Coronary artery (tissue), 2 donors: Measurements from ENCODE around the gene SMAP1.

Source experiments
- DNase-seq: peaks from one replicate; pipeline ENCODE4 v3.0.0-alpha.2; 2017; ENCODE audit warnings: low spot score
- H3K27ac ChIP-seq, 2 donors: fragments of 200-600 bp; sonication (generic); one replicate each; pipeline ENCODE4 v1.5.1; 2016 to 2019
- H3K4me3 ChIP-seq: fragments of 200-600 bp; sonication (generic); 2 replicates; pipeline ENCODE4 v1.5.1; 2016; ENCODE audit warnings: mild to moderate bottlenecking, moderate library complexity
- TF ChIP-seq, protein P1 (sequence below): fragments of 200-600 bp; sonication (generic); IDR thresholded peaks from one replicate; pipeline ENCODE4 v1.5.1; 2019; ENCODE audit warnings: antibody characterized with exemption

SMAP1 gene

DNA sequence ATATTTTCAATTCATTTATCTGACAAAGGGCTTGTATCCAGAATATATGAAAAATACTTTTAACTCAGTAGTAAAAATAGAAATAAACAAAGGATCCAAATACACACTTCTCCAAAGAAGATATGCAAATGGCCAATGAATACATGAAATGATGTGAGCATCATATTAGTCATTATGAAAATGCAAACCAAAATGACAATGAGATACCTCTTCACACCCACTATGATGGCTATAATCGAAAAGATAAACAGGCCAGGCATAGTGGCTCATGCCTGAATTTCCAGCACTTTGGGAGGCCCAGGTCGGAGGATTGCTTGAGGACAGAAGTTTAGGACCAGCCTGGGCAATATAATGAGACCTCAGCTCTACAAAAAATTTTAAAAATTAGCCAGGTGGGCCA is 33.8 kb upstream of the SMAP1 start:
- no peak for DNase-seq
- TF ChIP-seq, protein P1, sequence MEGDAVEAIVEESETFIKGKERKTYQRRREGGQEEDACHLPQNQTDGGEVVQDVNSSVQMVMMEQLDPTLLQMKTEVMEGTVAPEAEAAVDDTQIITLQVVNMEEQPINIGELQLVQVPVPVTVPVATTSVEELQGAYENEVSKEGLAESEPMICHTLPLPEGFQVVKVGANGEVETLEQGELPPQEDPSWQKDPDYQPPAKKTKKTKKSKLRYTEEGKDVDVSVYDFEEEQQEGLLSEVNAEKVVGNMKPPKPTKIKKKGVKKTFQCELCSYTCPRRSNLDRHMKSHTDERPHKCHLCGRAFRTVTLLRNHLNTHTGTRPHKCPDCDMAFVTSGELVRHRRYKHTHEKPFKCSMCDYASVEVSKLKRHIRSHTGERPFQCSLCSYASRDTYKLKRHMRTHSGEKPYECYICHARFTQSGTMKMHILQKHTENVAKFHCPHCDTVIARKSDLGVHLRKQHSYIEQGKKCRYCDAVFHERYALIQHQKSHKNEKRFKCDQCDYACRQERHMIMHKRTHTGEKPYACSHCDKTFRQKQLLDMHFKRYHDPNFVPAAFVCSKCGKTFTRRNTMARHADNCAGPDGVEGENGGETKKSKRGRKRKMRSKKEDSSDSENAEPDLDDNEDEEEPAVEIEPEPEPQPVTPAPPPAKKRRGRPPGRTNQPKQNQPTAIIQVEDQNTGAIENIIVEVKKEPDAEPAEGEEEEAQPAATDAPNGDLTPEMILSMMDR, result no peak
- no peak overlapping the region for H3K4me3 ChIP-seq
- H3K27ac ChIP-seq, result no peak overlapping the region

DNA sequence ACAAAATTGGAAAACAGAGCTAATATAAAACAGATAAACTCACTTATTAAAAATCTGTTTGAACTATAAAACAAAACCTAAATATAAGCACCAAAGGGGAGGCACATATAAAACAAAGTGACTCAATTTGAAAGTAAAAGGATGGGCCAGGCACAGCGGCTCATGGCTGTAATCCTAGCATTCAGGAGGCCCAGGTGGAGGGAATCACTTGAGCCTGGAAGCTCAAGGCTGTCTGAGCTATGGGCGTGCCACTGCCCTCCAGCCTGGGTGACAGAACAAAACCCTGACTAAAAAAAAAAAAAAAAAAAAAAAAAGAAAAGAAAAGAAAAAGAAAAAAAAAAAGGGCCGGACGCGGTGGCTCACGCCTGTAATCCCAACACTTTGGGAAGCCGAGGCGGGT is 31.1 kb upstream of the SMAP1 start:
- TF ChIP-seq, protein P1, result no peak
- H3K4me3 ChIP-seq, result no peak overlapping the region
- H3K27ac ChIP-seq, result no peak overlapping the region
- DNase-seq, result no peak

DNA sequence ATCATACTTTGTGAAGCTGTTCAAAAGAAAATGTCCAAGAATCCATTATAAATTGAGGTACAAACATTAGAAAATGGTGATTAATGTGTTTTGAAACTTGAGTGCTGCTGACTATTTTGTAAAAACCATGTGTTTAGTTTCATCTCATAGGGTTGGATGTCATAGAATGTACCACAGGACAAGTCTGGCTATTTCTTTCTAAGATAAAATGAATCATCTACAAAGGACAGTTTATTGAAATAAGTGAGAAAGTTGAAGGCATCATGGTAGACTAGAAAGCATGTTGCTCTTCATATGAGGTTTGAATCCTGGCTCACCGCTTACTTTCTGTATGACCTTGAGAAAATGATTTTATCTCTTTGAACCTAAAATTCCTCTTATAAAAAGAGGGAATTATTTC is 29.2 kb upstream of the SMAP1 start:
- H3K4me3 ChIP-seq, result no peak overlapping the region
- no peak for DNase-seq
- TF ChIP-seq, protein P1, result no peak
- H3K27ac ChIP-seq, result no peak overlapping the region

DNA sequence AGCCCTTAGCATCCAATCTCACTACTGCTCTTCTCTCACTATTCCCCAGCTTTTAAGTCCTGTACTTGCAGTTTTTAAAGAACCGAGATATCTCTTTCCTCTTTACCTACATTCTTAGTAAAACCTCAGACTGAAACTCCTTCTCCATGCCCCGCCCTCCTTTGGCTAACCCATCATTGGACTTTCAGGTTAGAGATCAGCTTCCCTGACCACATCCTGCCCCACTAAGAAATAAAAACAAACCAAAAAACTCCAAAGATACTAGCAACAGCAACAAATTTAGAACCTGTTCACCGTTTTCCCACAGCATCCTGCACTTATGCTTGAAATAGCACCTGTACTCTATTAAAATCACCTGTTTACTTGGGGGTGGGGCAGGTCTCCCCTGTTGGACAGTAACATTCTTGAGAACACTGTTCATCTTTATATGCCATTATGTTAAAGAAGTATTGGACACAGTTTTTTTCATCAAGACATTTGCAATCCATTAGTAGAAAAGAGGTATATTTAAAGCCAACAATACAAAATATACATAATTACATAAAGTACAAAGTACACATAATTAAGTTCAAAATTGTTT is 16.3 kb upstream of the SMAP1 start:
- TF ChIP-seq, protein P1, result no peak
- Histone ChIP-seq H3K27ac (no peak overlapping the region), H3K4me3 (no peak overlapping the region)
- no peak for DNase-seq

DNA sequence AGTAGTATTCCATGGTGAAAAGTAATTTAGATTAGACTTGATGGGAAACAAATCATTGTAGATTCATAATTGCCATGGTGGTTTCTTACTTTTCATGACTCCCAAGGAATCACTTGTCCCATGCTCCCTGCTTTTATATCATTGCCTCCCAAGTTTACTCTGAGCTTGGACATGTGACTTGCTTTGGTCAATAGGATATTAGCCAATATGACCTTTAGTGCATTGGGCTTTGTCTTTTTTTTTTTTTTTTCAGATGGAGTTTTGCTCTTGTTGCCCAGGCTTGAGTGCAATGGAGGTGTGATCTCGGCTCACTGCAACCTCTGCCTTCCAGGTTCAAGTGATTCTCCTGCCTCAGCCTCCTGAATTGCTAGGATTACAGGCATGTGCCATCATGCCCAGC is 15.5 kb upstream of the SMAP1 start:
- no peak for DNase-seq
- no peak overlapping the region for H3K4me3 ChIP-seq
- TF ChIP-seq, protein P1, result no peak
- H3K27ac ChIP-seq, result no peak overlapping the region

DNA sequence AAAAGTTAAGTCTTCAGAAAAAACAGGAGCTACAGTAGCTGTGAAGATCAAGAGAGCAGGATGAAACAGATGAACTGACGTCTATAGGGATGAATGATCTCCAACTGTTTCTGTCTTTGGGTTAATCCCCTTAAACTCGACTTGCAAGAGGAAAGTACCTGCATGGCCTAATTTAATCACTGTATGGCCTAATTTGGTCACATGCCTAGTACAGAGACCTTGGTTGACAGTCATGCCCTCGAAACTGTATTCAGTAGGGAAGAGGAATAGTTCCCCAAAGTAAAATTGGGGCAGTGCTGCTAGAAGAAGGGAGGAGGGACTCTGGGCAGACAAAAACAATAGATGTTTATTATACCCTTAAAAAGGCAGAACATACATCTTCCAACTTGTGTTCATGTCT is 10.0 kb upstream of the SMAP1 start:
- TF ChIP-seq, protein P1, result no peak
- no peak for DNase-seq

DNA sequence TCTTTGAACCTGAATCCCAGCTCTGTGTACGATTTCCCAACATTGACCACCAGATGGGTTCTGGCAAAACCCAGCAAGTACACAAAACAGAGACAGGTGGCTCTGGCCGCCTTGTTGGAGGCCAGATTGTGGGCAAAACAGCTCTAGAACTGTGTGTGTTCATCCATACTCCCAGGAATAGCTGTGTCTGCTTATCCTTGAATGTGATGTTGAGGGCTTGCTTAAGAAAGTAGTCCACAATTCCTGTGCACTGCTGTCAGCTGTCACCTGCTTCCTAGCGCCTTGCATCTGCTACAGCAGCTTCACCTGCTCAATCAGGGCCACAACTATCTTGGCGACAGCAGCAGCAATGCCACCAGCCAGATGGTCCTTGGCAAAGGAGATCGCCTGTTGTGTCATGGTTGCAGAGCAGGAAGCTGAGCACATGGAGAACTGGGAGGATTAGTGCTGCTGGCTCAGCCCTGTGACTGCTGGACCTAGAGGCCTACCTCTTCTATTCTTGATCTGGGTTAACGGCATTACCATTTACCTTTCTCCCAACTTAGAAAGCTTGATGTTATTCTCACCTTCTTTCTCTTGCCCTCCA is 3.7 kb upstream of the SMAP1 start:
- Histone ChIP-seq H3K4me3 (no peak overlapping the region), H3K27ac (no peak overlapping the region)
- no peak for DNase-seq
- TF ChIP-seq, protein P1, result no peak

More for the DNA sequence above, 10.0 kb upstream of the SMAP1 start:
- H3K4me3 ChIP-seq, result no peak overlapping the region
- H3K27ac ChIP-seq, result no peak overlapping the region
